Memory B cell (primary cell): ENCODE data around the gene MUC5B.

Experiments used
- ATAC-seq: fragments of 150-1000 bp; cut with Tn5 transposase; 2 replicates; pipeline ENCODE4 v1.10.0; 2021; ENCODE audit warnings: low read depth, mild to moderate bottlenecking, moderate library complexity
- DNase-seq, 2 donors: peaks; one replicate each; pipeline ENCODE4 v3.0.0; 2022; ENCODE audit warnings: low spot score in 2 of 2
- H3K27ac Mint-ChIP-seq: one replicate; pipeline ENCODE4 v1.8.0; 2022; ENCODE audit warnings: mild to moderate bottlenecking, moderate library complexity, mixed read lengths
- H3K27me3 Mint-ChIP-seq: one replicate; pipeline ENCODE4 v1.8.0; 2022; ENCODE audit warnings: mixed read lengths
- H3K36me3 Mint-ChIP-seq: one replicate; pipeline ENCODE4 v1.8.0; 2022; ENCODE audit warnings: mild to moderate bottlenecking, mixed read lengths
- H3K4me1 Mint-ChIP-seq: one replicate; pipeline ENCODE4 v1.8.0; 2022; ENCODE audit warnings: mixed read lengths
- H3K4me3 Mint-ChIP-seq: one replicate; pipeline ENCODE4 v1.8.0; 2022; ENCODE audit warnings: mild to moderate bottlenecking, moderate library complexity, mixed read lengths
- H3K9me3 Mint-ChIP-seq: one replicate; pipeline ENCODE4 v1.8.0; 2022; ENCODE audit warnings: mixed read lengths

MUC5B gene

DNA sequence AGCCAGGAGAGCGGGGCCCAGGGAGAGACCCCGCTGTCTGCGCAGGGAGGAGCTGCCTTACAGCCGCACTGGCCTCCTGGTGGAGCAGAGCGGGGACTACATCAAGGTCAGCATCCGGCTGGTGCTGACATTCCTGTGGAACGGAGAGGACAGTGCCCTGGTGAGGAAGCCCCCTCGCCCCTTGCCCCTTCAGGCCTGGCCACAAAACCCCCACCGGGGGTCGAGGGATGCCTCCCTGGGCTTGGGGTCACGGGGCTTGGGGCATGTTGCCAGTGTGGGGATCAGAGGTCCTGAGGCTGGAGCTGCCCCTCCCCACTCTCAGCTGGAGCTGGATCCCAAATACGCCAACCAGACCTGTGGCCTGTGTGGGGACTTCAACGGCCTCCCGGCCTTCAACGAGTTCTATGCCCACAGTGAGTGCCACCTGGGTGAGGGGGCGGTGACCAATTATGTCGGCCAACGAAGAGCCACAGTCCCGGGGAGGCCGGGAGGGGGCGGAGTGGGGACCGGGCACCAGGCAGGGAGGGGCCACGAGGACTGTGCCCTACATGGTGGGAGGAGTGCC lies 4.2 kb downstream of the MUC5B start:
- H3K27ac Mint-ChIP-seq: no peak overlapping the region
- no peak overlapping the region for H3K4me3 Mint-ChIP-seq
- H3K4me1 Mint-ChIP-seq: no peaks in the 10 kb centered on the region
- no peak for DNase-seq
- no peak for ATAC-seq
- H3K36me3 Mint-ChIP-seq: no peaks in the 10 kb centered on the region
- no peaks in the 10 kb centered on the region for H3K9me3 Mint-ChIP-seq
- H3K27me3 Mint-ChIP-seq: peaks cover 4% of the 10 kb centered on the region

DNA sequence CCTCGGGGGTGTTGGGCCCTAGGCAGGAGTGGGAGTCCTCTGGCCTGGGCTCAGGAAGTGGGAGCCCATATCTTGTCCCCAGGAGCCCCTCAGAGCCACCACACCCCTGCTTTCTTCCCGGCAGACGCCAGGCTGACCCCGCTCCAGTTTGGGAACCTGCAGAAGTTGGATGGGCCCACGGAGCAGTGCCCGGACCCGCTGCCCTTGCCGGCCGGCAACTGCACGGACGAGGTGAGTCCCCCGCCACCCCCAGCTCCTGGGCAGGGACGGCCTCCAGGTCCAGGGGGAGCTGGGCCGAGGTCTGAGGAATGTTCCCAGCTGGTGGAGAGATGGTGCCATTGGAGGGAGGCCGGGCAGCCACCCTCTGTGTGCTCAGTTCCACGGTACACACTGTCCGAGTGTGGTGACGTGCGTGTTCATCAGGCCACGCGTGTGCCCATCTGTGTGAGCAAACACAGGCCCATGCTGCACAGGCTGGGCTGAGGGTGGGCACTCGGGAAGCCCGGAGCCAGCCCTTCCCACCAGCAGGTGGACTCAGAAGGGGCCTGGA lies 4.8 kb downstream of the MUC5B start:
- H3K4me3 Mint-ChIP-seq: no peak overlapping the region
- no peaks in the 10 kb centered on the region for H3K36me3 Mint-ChIP-seq
- H3K27ac Mint-ChIP-seq: no peak overlapping the region
- DNase-seq (no peak), ATAC-seq (no peak)
- no peaks in the 10 kb centered on the region for H3K9me3 Mint-ChIP-seq
- peaks cover 4% of the 10 kb centered on the region for H3K27me3 Mint-ChIP-seq
- H3K4me1 Mint-ChIP-seq: no peaks in the 10 kb centered on the region

DNA sequence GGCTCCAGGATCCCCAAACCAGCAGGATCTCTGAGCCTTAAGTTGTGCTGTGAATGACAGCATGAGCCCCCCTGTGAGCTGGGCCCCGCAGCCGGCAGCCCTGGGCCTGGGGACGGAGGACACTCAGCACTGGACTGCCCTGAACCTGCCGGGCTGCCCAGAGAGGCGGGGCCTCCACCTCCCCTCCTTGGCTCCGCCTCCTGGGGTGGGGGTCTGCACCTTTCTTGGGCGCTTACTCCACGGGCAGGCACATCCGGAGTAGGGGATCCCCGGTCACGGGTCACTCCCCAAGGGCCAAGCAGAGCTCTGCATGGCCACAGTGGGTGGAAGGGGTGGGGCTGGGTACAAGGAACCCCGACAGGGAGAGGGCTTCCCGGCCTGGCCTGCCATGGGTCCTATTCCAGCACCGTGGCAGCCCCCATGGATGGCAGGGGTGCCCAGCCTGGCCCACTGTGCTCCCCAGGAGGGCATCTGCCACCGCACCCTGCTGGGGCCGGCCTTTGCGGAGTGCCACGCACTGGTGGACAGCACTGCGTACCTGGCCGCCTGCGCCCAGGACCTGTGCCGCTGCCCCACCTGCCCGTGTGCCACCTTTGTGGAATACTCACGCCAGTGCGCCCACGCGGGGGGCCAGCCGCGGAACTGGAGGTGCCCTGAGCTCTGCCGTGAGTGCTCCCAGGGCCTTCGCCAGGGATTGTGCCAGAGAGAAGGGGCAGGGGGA lies 5.4 kb downstream of the MUC5B start:
- H3K27me3 Mint-ChIP-seq: peaks cover 3% of the 10 kb centered on the region
- no peak overlapping the region for H3K27ac Mint-ChIP-seq
- H3K9me3 Mint-ChIP-seq: no peaks in the 10 kb centered on the region
- DNase-seq: no peak
- H3K36me3 Mint-ChIP-seq: no peaks in the 10 kb centered on the region
- no peak for ATAC-seq
- no peaks in the 10 kb centered on the region for H3K4me1 Mint-ChIP-seq
- H3K4me3 Mint-ChIP-seq: no peak overlapping the region

DNA sequence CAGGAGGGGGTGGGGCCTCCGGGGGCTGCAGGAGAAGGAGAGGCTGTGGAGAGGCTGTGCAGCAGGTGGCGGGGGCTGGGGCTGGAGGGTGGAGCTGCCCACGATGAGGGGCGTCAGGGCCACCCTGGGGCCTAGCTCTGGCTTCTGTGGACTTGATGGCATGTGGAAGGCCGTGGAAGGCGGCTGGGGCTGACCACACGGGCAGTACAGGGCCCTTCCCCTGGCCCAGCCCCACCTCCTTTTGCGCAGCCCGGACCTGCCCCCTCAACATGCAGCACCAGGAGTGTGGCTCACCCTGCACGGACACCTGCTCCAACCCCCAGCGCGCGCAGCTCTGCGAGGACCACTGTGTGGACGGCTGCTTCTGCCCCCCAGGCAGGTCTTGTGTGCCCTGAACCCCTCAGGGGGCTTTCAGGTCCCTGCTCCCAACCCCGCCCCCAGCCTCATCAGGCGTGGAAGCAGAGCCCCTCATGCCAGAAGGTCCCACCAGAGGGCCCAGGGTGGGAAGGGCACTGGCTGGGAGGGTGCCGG lies 6.1 kb downstream of the MUC5B start:
- peaks cover 3% of the 10 kb centered on the region for H3K27me3 Mint-ChIP-seq
- no peak for DNase-seq
- no peaks in the 10 kb centered on the region for H3K4me1 Mint-ChIP-seq
- H3K36me3 Mint-ChIP-seq: no peaks in the 10 kb centered on the region
- no peaks in the 10 kb centered on the region for H3K9me3 Mint-ChIP-seq
- H3K4me3 Mint-ChIP-seq: no peak overlapping the region
- ATAC-seq: no peak
- H3K27ac Mint-ChIP-seq: no peak overlapping the region

DNA sequence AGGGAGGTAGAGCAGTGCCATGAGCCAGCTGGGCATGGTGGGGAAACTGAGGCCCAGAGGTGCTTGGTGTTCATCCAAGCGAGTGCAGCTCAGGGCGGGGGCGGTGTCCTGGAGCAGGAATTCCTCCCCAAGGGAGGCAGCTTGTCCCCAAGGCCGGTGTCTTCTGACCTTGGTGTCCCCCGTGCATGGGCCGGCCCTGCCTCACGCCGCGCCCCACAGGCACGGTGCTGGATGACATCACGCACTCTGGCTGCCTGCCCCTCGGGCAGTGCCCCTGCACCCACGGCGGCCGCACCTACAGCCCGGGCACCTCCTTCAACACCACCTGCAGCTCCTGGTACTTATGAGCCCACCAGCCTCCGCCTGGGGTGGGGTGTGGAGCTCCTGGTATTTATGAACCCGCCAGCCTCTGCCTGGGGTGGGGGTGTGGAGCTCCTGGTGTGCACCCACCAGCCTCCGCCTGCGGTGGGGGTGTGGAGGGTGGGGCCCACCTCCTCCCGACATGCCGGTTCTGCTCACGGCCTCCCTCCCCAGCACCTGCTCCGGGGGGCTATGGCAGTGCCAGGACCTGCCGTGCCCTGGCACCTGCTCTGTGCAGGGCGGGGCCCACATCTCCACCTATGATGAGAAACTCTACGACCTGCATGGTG lies 6.7 kb downstream of the MUC5B start:
- Mint-ChIP-seq H3K4me3 (no peak overlapping the region), H3K4me1 (no peaks in the 10 kb centered on the region), H3K27ac (no peak overlapping the region), H3K36me3 (no peaks in the 10 kb centered on the region), H3K9me3 (no peaks in the 10 kb centered on the region), H3K27me3 (peaks cover 3% of the 10 kb centered on the region)
- ATAC-seq (no peak), DNase-seq (no peak)

DNA sequence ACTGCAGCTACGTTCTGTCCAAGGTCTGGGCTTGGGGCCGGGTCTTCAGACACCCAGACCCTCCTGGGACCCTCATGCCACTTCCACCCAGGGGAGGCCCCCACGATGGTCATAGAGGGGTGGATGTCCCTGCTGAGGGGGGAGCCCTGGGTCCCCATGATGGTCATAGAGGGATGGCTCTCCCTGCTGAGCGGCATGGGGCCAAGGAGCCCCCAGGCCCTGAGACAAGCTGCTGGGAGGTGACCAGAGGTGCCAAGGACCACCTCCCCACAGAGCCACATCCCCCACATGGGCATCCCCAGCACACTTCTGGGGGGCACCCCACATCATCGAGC lies 7.2 kb downstream of the MUC5B start:
- no peaks in the 10 kb centered on the region for H3K4me1 Mint-ChIP-seq
- H3K9me3 Mint-ChIP-seq: no peaks in the 10 kb centered on the region
- no peak for DNase-seq
- no peak for ATAC-seq
- peaks cover 3% of the 10 kb centered on the region for H3K27me3 Mint-ChIP-seq
- no peak overlapping the region for H3K27ac Mint-ChIP-seq
- no peak overlapping the region for H3K4me3 Mint-ChIP-seq
- no peaks in the 10 kb centered on the region for H3K36me3 Mint-ChIP-seq

DNA sequence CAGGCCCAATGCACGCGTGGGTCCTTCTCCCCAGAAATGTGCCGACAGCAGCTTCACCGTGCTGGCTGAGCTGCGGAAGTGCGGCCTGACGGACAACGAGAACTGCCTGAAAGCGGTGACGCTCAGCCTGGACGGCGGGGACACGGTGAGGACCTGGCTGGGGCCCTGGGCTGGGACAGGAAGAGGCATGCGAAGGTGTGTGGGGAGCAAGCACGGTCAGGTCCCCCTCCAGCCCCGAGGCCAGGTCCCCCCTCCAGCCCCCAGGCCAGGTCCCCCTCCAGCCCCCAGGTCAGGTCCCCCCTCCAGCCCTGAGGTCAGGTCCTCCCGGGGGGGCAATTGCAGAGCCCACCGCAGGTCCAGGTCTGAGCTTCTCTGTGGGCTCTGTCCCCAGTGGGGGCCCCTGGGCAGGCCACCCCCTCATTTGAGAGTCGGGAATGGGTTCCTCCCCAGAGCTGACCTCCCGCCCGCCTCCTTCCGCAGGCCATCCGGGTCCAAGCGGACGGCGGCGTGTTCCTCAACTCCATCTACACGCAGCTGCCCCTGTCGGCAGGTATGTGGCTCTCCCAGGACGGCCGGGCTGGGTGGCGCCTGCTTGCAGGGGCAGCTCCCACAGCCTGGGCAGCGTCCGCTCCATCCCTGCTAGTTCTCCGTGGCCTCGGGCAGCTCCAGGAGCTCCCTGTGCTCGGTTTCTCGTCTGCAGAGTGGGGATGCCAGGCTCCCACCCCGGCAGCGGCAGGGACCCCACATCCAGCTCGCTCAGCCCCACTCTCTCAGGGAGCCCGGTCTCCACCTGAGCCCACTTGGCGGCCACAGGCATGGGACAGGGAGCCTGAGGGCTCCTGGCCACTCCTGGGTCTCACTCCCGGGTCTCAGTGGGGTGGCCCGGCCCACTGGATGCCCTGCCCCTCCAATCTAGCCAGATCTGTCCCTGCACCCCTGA lies 7.9 kb downstream of the MUC5B start:
- no peaks in the 10 kb centered on the region for H3K9me3 Mint-ChIP-seq
- H3K27me3 Mint-ChIP-seq: peaks cover 3% of the 10 kb centered on the region
- DNase-seq (no peak), ATAC-seq (no peak)
- no peak overlapping the region for H3K27ac Mint-ChIP-seq
- no peaks in the 10 kb centered on the region for H3K4me1 Mint-ChIP-seq
- H3K36me3 Mint-ChIP-seq: no peaks in the 10 kb centered on the region
- H3K4me3 Mint-ChIP-seq: no peak overlapping the region

DNA sequence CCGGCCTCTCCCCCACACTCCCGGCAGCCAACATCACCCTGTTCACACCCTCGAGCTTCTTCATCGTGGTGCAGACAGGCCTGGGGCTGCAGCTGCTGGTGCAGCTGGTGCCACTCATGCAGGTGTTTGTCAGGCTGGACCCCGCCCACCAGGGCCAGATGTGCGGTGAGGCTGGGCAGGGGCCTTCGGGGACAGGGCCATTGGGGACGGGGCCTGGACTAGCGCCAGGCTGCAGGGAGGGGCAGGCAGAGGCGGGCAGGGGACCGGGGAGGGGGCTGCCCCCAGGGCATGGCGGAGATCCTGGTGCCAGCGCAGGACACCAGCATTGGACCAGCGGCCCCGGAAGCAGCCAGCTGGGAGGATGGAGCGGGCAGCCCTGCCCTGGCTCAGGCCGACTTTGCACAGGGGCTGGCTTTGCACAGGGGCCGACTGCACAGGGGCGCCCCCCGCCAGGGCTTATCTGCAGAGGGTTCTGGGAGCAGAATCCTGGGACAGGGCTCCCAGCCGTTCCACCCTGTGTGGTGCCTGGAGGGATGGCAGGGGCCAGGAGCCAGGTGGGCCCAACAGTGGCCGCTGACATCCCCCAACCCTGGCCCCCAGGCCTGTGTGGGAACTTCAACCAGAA lies 8.6 kb downstream of the MUC5B start:
- DNase-seq (no peak), ATAC-seq (no peak)
- Mint-ChIP-seq H3K27ac (no peak overlapping the region), H3K9me3 (no peaks in the 10 kb centered on the region), H3K36me3 (no peaks in the 10 kb centered on the region), H3K27me3 (peaks cover 3% of the 10 kb centered on the region), H3K4me1 (no peaks in the 10 kb centered on the region), H3K4me3 (no peak overlapping the region)

DNA sequence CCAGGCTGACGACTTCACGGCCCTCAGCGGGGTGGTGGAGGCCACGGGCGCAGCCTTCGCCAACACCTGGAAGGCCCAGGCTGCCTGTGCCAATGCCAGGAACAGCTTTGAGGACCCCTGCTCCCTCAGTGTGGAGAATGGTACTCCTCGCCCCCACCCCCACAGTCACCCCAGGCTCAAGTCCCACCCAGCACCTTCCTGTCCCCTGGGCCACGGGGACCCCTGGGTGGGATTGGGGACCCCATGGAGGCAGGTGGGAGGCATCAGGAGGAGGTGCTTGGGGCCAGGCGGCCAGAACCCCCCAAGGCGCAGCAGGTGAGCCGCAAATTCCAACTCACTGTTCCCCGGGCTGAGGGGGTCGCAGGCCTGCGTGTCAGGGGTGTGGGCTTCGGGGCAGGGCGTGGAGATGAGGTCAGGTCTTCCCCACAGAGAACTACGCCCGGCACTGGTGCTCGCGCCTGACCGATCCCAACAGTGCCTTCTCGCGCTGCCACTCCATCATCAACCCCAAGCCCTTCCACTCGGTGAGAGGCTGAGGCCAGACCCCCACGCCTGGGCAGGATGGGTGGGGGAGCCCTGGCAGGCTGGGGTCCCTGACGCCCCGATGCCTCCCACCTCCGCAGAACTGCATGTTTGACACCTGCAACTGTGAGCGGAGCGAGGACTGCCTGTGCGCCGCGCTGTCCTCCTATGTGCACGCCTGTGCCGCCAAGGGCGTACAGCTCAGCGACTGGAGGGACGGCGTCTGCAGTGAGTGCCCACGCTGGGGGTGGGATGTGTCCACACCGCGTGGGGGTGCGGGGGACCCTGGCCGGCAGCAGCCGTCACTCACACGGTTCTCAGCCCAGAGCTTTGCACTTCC lies 9.4 kb downstream of the MUC5B start:
- Mint-ChIP-seq H3K4me3 (no peak overlapping the region), H3K9me3 (no peaks in the 10 kb centered on the region), H3K4me1 (no peaks in the 10 kb centered on the region), H3K27me3 (peaks cover 2% of the 10 kb centered on the region), H3K36me3 (no peaks in the 10 kb centered on the region), H3K27ac (no peak overlapping the region)
- ATAC-seq (no peak), DNase-seq (no peak)

DNA sequence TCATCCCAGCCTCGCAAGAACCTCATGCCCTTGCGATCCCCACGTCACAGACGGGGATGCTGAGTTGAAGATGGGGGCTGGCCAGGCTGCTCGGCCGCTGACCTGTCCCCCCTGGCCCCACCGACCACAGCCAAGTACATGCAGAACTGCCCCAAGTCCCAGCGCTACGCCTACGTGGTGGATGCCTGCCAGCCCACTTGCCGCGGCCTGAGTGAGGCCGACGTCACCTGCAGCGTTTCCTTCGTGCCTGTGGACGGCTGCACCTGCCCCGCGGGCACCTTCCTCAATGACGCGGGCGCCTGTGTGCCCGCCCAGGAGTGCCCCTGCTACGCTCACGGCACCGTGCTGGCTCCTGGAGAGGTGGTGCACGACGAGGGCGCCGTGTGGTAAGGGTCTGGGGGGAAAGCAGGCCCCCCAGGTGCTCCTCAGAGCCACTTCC lies 10.0 kb downstream of the MUC5B start:
- H3K4me1 Mint-ChIP-seq: no peaks in the 10 kb centered on the region
- DNase-seq (no peak), ATAC-seq (no peak)
- no peak overlapping the region for H3K27ac Mint-ChIP-seq
- peaks cover 2% of the 10 kb centered on the region for H3K27me3 Mint-ChIP-seq
- no peaks in the 10 kb centered on the region for H3K9me3 Mint-ChIP-seq
- H3K36me3 Mint-ChIP-seq: no peaks in the 10 kb centered on the region
- no peak overlapping the region for H3K4me3 Mint-ChIP-seq

DNA sequence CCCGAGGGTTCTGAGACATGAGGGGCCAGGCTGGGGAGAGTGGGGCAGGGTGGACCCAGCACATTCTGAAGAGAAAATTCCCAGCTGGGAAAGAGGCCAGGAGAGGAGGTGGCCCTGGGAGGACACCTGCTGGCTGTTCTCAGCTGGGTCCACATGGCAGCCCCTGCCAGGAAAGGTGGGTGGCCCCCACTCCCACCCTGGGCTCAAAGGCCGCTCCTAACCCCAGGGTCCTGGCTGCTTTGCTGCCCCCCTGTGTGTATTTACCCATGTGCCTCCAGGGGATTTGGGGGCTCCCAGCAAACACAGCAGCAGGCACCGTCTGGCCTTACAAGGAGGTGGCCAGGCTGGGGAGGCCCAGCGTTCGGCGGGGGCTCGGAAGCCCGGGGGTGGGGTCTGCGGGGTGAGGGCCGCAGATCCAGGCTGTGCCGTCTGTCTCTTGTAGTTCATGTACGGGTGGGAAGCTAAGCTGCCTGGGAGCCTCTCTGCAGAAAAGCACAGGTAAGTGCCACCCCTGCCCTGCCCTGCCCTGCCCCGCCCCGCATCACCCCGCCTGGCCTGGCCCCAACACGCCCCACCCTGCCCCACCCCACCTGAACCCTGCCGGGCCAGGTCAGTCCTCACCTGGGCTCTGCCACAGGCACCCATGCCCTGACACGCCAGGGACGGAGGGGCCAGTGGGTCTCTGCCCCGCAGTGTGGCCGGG lies 10.6 kb downstream of the MUC5B start:
- Mint-ChIP-seq H3K4me3 (no peak overlapping the region), H3K36me3 (no peaks in the 10 kb centered on the region), H3K27ac (no peak overlapping the region), H3K9me3 (no peaks in the 10 kb centered on the region), H3K4me1 (no peaks in the 10 kb centered on the region), H3K27me3 (peaks cover 2% of the 10 kb centered on the region)
- ATAC-seq (no peak), DNase-seq (no peak)

DNA sequence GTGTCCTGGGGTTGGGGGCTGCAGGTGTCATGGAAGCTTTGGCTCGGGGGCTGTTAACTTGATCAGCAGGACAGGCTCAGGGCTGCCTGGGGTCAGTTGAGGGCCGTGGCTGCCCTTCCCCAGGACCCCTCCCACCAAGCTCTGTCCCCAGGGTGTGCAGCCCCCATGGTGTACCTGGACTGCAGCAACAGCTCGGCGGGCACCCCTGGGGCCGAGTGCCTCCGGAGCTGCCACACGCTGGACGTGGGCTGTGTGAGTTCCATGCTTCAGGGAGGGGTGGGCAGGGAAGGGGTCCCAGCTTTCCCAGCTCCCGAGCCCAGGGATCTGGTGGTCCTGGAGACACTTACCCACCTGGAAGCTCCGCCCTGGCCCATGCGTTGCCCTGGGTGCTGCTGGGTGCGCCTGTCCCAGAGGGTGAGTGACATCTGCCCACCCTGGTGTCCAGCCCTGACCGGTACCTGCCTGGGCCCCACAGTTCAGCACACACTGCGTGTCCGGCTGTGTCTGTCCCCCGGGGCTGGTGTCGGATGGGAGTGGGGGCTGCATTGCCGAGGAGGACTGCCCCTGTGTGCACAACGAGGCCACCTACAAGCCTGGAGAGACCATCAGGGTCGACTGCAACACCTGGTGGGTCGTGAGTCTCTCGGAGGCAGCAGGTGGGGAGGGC lies 11.3 kb downstream of the MUC5B start:
- Mint-ChIP-seq H3K27ac (no peak overlapping the region), H3K4me3 (no peak overlapping the region), H3K4me1 (no peaks in the 10 kb centered on the region), H3K9me3 (no peaks in the 10 kb centered on the region), H3K27me3 (peaks cover 2% of the 10 kb centered on the region), H3K36me3 (no peaks in the 10 kb centered on the region)
- no peak for DNase-seq
- ATAC-seq: no peak
